ENCODE measurements around the gene SSBP3. TPM values are rescaled to one million over a fixed set of nuclear protein-coding genes. Genes with fewer than 3 reads are reported as not detected.

The SSBP3 gene
- polyA plus RNA-seq, 1 of the 3 experiments (the other 2 are of a cell fraction): 26.2 TPM

DNA sequence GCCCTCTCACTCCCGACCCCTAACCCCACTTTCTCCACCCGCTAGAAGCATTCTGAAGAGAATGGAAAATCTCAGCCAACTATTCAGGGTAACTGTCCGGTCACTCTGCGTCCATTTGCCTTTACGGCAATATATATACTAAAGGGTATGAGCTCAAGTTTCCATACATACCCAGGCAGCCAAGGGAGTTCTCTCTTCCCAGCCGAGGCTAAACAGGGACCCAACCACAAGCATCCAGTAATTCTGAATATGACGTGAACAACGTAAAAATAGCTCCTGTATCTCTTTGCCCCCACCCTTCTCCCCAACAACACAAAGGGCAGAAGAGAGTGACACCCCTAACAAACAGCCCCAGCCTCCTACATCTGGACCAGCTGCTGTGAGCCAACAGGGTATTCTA is 67.7 kb downstream of the SSBP3 start:
- Histone ChIP-seq H3K9ac (no peak overlapping the region), H3K36me3 (replicated peaks in 1 of 2; ENCODE audit: control insufficient read depth in 1 of 2, insufficient read depth in 2 of 2, low read length in 1 of 2) (no peaks in the 10 kb centered on the region), H4K20me1 (ENCODE audit: insufficient read depth) (no peaks in the 10 kb centered on the region), H3F3A (replicated peaks; ENCODE audit: insufficient read depth) (peaks cover 6% of the 10 kb centered on the region), H3K4me1 (ENCODE audit: control insufficient read depth in 1 of 2, insufficient read depth in 2 of 2, low read depth in 1 of 2, low read length in 1 of 2) (peaks cover 11 to 57% of the 10 kb centered on the region in 2 experiments), H3K9me2 (no peaks in the 10 kb centered on the region), H3K4me3 (ENCODE audit: low read depth in 2 of 2, low read length in 1 of 2) (no peak overlapping the region), H3K27me3 (ENCODE audit: insufficient read depth) (no peaks in the 10 kb centered on the region), H3K4me2 (no peak overlapping the region), H2AFZ (ENCODE audit: low read depth) (no peak overlapping the region), H3K27ac (ENCODE audit: low read depth in 2 of 2, low read length in 1 of 2) (no peak overlapping the region; a peak in 1 of 4 replicates), H3K9me3 (no peaks in the 10 kb centered on the region), H3K79me2 (ENCODE audit: insufficient read depth) (peaks cover 11% of the 10 kb centered on the region)
- DNase-seq: no peak
- TF ChIP-seq, protein P1, sequence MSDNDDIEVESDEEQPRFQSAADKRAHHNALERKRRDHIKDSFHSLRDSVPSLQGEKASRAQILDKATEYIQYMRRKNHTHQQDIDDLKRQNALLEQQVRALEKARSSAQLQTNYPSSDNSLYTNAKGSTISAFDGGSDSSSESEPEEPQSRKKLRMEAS (IDR thresholded peaks at IDR 0.05; ENCODE audit: low read depth): no peak
- TF ChIP-seq, protein P2, sequence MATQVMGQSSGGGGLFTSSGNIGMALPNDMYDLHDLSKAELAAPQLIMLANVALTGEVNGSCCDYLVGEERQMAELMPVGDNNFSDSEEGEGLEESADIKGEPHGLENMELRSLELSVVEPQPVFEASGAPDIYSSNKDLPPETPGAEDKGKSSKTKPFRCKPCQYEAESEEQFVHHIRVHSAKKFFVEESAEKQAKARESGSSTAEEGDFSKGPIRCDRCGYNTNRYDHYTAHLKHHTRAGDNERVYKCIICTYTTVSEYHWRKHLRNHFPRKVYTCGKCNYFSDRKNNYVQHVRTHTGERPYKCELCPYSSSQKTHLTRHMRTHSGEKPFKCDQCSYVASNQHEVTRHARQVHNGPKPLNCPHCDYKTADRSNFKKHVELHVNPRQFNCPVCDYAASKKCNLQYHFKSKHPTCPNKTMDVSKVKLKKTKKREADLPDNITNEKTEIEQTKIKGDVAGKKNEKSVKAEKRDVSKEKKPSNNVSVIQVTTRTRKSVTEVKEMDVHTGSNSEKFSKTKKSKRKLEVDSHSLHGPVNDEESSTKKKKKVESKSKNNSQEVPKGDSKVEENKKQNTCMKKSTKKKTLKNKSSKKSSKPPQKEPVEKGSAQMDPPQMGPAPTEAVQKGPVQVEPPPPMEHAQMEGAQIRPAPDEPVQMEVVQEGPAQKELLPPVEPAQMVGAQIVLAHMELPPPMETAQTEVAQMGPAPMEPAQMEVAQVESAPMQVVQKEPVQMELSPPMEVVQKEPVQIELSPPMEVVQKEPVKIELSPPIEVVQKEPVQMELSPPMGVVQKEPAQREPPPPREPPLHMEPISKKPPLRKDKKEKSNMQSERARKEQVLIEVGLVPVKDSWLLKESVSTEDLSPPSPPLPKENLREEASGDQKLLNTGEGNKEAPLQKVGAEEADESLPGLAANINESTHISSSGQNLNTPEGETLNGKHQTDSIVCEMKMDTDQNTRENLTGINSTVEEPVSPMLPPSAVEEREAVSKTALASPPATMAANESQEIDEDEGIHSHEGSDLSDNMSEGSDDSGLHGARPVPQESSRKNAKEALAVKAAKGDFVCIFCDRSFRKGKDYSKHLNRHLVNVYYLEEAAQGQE (IDR thresholded peaks at IDR 0.05; ENCODE audit: low read depth, low read length): no peak
- TF ChIP-seq SIN3A (IDR thresholded peaks at IDR 0.05; ENCODE audit: borderline replicate concordance, low read depth, low read length): no peak
- TF ChIP-seq, protein P3, sequence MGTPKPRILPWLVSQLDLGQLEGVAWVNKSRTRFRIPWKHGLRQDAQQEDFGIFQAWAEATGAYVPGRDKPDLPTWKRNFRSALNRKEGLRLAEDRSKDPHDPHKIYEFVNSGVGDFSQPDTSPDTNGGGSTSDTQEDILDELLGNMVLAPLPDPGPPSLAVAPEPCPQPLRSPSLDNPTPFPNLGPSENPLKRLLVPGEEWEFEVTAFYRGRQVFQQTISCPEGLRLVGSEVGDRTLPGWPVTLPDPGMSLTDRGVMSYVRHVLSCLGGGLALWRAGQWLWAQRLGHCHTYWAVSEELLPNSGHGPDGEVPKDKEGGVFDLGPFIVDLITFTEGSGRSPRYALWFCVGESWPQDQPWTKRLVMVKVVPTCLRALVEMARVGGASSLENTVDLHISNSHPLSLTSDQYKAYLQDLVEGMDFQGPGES (IDR thresholded peaks at IDR 0.05; ENCODE audit: low read depth, low read length): no peak
- no peak for TF ChIP-seq CHD2 (IDR thresholded peaks at IDR 0.05; ENCODE audit: low read length, partially characterized antibody)
- TF ChIP-seq, protein P4, sequence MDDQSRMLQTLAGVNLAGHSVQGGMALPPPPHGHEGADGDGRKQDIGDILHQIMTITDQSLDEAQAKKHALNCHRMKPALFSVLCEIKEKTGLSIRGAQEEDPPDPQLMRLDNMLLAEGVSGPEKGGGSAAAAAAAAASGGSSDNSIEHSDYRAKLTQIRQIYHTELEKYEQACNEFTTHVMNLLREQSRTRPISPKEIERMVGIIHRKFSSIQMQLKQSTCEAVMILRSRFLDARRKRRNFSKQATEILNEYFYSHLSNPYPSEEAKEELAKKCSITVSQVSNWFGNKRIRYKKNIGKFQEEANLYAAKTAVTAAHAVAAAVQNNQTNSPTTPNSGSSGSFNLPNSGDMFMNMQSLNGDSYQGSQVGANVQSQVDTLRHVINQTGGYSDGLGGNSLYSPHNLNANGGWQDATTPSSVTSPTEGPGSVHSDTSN (IDR thresholded peaks at IDR 0.05): no peak
- TF ChIP-seq FOXM1 (IDR thresholded peaks at IDR 0.05; ENCODE audit: low read depth): no peak
- no peak for TF ChIP-seq RAD21 (IDR thresholded peaks at IDR 0.05; ENCODE audit: low read length)
- no peak for TF ChIP-seq NFIC (IDR thresholded peaks at IDR 0.05; ENCODE audit: borderline replicate concordance)
- TF ChIP-seq, protein P5, sequence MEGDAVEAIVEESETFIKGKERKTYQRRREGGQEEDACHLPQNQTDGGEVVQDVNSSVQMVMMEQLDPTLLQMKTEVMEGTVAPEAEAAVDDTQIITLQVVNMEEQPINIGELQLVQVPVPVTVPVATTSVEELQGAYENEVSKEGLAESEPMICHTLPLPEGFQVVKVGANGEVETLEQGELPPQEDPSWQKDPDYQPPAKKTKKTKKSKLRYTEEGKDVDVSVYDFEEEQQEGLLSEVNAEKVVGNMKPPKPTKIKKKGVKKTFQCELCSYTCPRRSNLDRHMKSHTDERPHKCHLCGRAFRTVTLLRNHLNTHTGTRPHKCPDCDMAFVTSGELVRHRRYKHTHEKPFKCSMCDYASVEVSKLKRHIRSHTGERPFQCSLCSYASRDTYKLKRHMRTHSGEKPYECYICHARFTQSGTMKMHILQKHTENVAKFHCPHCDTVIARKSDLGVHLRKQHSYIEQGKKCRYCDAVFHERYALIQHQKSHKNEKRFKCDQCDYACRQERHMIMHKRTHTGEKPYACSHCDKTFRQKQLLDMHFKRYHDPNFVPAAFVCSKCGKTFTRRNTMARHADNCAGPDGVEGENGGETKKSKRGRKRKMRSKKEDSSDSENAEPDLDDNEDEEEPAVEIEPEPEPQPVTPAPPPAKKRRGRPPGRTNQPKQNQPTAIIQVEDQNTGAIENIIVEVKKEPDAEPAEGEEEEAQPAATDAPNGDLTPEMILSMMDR (IDR thresholded peaks at IDR 0.05): no peak
- no peak for TF ChIP-seq TAF1 (IDR thresholded peaks at IDR 0.05; ENCODE audit: borderline replicate concordance, low read depth, low read length)
- TF ChIP-seq EP300 (IDR thresholded peaks at IDR 0.05; ENCODE audit: borderline replicate concordance in 1 of 2, low read depth in 1 of 2, low read length in 1 of 2): no peak
- TF ChIP-seq, protein P6, sequence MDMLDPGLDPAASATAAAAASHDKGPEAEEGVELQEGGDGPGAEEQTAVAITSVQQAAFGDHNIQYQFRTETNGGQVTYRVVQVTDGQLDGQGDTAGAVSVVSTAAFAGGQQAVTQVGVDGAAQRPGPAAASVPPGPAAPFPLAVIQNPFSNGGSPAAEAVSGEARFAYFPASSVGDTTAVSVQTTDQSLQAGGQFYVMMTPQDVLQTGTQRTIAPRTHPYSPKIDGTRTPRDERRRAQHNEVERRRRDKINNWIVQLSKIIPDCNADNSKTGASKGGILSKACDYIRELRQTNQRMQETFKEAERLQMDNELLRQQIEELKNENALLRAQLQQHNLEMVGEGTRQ (IDR thresholded peaks at IDR 0.05; ENCODE audit: borderline replicate concordance, low read depth, low read length): no peak
- TF ChIP-seq SMC3 (IDR thresholded peaks at IDR 0.05; ENCODE audit: low read depth, low read length): no peak
- no peak for TF ChIP-seq JUND (IDR thresholded peaks at IDR 0.05)
- TF ChIP-seq GABPA (IDR thresholded peaks at IDR 0.05; ENCODE audit: low read depth): no peak
- CTCF ChIA-PET: interaction anchor here (0.9 kb wide), 2 partner anchors 40 to 74 kb away, joined by 3 read pairs; no protein-coding TSS in a partner anchor
- 83% methylated on average over 8 of the region's 8 CpGs for WGBS (ENCODE audit: low lambda C conversion rate)
- POLR2A ChIA-PET: no interaction called here
